Stimulated activated CD4-positive, alpha-beta T cell treated with anti-CD3 and anti-CD28 coated beads, Interleukin-15, amount 100 ng/mL, for 48 hours (primary cell): ENCODE data around the gene WNT5B.

Experiments
- DNase-seq, 2 donors: peaks; one replicate each; pipeline ENCODE4 v3.0.0-alpha.2; 2020; ENCODE audit warnings: low read depth in 2 of 2

Gene WNT5B

DNA sequence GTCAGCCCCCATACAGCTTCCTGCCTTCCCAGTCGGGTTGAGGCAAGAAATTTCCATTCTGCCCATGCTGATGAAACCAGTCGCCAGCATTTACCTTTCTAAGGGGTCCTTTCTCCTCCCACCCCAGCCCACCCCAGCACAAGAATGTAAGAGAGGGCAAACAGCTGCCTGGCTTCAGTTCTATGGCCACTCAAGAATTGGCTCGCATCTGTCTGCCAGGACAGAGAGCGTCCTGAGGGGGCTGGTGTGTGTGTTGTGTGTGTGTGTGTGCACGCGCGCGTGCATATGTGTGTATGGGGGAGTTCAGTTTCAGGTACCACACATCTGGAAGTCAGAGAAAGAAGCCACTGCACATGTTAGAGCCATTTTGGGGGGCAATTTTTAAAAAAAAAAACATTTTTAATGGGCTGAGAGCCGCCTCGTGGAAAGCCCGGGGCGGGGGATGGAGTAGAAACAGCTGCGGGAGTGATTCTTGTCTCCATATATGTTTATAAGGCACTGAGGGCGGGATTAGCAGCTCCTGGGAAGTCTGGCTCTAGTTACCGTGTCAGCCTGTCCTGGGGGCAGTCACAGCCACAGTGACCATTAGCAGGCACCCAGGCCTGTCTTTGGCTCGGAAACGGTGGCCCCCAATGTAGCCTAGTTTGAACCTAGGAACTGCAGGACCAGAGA lies at the start of gene WNT5B:
TSS of gene WNT5B (plus strand) at position 566 of the 672 bp plus-strand sequence. CDS start 2,124 bp downstream, outside the sequence.
- no peak for DNase-seq

DNA sequence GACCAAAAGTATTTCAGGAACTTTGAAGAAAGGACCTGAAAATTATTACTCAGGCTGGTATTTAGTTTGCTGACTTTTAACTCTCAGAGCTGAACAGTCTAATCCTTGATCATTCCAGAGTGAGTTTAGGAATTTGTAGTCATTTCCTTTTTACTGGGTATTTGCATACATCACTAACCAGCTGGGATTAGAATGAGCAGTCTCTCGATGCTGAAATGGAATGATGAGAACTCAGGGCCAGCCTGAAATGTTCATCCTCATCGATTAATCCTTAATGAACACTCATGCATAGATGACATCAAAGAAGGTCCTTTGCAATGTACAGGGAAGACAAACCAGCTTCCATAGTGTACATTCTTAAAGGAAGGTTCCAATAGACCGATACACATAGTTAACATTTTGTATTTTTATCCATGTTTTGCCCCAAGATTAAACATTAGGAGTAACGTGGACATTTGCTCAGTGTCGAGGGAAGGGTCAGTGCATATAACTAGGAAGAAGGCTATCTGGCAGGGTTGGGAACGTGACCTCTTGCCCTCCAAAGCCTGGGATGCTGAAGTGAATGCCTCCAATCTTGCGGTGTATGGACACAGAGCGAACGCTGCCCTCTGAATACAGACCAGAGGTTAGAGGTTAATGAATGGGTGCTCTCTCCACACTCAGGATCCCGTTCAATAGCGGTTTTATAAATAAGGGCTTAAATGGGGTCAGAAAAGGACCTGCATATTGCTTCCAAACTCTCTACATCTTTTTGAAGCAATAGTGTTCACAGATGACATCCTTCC lies 49.2 kb upstream of the WNT5B start:
- no peak for DNase-seq

DNA sequence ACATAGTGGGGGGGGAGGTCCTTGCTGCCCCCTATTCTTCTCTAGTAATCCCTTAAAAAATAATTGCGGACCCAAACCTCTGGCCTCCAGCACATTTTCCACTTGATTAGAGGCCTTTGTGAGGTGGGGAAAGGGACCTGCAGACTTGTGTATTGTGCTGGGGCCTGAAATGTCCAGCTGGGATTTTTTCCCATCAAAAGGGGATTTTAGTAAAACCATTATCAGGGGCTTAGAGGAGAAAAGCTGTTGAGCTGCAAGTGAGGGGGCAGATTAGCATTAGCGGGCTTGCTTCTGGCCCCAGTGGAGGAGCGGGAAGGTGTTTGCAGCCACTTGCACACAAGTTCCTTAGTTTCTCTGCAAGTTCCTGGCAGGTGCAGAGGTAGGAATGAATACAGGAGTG lies 48.5 kb upstream of the WNT5B start:
- no peak for DNase-seq

DNA sequence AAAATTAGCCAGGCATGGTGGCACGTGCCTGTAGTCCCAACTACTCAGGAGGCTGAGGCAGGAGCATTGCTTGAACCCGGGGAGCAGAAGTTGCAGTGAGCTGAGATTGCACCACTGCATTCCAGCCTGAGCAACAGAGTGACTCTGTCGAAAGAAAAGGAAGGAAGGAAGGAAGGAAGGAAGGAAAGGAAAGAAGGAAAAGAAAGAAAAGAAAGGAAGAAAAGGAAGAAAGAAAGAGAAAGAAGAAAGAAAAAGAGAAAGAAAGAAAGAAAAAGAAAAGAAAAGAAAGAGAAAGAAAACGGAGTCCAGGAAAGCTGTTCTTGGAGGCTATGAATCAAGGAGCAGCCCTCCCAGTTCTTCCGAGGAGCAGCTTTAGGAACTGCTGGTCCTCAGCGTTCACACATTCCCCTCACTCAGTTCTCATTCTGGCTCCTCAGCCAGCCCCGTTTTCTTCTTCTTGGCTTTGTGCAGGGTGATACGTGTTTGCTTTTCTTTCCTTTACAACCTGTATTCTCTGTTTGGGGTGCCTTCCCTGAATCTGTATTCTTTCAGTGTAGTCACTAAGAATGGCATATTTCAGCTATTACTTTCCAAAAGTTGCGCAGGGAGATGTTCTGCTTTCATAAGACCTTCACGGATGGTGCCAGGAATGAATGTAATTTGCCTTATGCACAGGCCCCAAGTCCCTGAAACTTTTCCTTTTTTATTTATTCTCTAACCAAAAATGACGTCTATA lies 46.9 kb upstream of the WNT5B start:
- no peak for DNase-seq

DNA sequence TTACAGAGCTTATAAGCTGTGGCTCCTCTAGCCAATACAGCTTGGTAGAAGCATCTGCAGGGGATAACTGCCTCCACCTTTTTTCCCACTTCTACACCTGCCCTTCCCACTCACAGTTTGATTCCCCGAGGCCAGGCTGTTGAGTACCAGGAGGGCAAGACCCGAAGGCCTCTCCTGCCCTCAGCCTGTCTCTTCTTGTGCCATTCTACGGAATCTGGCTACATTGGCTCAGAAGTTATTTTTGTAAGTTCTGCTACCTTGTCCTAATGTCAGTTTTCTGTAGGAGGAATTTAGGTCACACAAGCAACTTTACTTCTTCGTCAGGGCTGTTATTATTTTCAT lies 46.4 kb upstream of the WNT5B start:
- no peak for DNase-seq

DNA sequence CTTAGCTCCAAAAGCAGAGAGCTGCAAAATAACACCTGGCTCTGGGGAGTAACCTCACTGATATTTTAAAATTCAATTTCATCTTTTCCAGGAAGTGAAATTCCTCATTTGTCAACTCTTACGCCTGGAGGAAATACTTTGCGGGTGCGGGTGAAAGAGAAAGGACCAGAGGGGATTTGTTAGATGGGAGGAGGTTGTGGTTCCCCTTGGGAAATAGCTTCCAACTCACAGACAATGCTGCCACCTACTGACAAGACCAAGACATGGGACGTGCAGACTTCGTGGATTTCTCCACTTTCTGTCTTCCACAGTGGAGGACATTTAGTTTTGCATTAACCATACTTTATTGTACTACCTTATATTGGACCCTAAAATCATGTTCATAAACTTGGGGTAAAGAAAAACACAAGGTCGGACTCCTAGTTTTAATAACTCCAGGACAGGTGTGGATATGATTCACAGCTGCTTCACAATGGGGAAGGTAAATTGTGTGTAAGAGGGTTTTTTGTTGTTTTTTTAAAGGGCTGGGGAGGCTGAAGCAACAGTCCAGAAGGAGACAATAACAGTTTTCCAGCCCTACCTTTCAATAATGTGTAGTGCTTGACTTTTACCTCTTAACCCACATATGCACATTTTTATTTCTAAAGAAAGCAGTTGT lies 45.5 kb upstream of the WNT5B start:
- DNase-seq: peak; percentile 33 to 58

DNA sequence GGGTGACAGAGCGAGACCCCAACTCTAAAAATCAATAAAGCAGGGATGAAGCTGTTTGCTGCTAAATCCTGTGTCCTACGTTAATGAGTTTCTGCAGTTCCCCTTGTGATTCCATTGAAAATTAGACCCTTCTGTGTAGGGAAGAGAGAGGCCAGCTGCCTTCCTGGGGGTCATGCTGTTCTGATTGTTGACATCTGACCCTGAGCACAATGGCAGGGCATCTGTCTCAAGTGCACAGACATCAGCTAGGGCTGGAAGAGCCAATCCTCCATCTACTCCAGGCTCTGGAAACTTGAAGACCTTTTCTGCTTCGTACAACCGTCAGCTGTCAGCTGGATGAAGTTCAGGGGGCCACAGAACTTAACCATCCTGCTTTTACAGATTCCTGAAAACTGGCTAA lies 44.7 kb upstream of the WNT5B start:
- no peak for DNase-seq

DNA sequence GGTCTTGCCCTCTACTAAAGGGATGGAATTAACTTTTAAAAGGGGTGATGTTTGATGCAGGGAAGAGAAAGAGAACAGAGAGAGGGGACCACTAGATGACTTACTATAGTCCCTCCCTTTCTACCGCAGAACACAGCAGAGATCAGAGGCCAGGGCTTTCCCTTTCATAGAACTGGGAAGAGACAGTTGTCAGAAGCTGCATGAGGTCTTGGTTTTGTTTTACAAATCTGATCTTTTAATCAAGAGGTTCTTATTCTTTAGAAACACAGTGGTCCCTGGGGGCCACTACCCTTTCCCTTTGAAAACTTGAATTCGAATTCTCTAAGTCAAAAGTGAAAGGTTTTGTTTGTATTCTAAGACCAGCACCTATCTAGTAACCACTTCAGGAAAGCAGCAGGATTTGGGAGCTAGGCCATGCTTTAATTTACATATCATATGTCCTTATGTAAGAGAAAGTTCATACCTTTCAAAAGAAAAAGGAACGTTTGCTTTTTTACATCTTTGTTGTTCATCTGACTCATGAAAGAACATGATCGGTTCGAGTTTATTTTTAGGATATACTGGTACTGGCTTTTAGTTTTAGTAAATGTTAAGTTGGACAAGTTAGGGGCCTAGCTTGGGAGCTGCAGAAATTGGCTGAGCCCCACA lies 41.0 kb upstream of the WNT5B start:
- no peak for DNase-seq

DNA sequence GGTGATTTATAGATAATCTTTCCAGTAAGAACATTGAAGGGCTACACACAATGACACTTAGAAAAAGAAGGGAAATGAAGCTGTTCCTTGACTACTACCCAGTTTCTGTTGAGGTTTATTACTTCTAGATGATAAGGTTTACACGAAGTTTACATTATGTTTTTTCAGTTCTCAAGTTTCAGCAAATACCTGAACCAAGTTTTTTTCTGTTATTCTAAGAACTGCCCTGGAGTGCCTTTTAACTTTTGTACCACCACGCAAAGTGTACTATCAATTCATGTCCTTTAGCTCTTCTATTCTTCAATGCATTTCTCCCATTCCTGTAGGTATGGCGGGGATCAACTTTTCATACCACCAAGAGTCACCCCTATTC lies 40.5 kb upstream of the WNT5B start:
- no peak for DNase-seq

DNA sequence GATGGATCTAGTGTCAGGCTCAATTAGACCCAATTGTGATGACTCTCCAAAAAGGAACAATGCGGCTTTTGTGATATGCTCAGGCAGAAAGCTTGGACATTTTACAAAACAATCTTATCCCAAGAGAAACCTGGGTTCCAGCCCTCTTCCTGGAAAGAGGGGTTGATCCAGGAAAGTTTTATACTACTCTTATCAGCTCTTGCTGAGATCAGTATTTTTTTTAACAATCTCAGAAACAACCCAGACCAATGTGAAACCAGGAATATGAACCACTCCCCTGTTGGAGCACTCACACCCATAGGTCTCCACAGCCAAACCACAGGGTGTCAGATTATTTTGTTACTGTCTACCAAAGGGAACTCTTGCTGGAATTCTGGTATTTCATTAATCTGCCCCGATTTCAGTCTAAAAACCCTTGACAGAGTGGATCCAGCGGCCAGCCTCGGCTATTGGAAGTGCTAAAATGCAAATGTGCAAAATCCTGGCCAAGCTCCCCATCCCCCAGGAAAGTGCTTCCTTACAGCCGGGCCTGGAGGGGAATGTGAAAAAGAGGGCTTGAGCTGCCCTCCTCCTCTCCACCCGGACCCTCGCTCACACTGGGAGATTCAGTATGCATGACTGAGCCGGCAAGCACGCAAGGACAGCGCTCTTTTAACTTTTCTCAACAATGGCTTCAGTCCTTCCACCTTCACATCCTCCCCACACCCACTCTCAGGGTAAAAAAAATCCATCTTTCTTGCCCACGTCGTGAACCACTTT lies 38.6 kb upstream of the WNT5B start:
- no peak for DNase-seq

DNA sequence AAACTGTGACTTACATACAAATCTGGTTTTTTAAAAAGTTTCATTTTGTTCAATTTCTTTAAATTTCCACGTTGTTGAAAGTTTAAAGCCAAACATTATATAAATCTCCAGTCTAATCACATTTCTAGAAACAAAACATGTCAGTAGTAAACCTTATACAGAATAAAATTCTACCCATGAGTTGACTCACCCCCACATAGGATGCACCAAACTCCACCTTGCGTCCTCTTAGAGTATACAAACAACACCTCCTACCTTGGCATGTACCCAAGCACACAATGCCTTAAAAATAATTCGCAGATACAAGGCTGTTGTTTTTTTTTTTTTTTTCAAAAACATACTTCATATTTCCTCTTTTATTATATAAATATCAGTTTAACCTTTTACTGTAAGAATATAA lies 38.0 kb upstream of the WNT5B start:
- DNase-seq: no peak

DNA sequence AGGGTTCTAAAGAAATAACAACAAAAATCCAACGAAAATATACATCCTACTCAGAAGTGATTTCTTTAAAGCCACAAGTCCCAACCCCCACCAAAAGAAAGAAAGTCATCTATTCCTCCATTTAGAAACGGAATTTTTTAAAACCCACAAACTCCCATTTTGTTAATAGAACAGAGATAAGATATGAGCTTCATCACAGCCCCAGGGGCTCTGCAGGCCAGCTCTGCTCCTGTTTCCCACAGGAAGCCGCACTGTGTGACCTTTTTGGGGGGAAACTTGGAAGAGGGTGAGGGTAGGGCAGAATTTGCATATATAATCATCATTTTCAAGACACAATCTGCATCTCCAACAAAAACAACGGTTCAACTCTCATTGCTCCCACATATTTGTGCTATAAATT lies 37.5 kb upstream of the WNT5B start:
- DNase-seq: no peak

DNA sequence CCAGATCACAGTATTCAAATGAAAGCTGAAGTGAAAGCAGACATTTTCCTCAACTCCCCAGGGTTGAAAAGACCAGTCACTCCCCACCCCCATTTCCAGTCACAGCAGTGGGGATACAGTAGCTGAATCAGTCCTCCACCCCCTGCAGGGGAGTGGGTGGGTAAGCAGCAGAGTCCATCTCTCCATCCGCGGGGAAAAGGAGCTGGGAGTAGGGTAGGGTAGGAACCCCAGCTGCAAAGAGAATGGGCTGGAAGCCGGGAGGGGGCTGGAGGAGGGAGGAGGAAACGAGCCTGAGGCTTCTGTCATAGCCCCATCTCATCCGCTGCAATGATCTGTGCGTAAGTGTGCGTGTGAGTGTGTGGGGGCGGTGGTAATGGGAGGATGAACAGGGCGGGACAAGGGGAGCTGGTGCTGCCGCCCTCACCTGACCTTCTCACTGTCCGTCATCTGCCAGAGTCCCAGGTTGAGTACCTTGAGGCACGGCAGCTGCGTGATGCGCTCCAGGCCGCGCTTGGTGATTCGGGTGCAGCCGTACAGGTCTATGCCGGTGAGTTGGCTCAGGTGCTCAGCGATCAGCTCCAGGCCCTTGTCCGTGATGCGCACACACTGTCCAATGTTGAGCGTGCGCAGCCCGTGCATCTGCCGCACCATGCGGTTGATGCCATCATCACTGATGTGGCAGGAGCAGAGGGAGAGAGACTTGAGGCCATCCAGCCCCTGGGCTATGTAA lies 36.4 kb upstream of the WNT5B start:
- peak; percentile 41 to 64 for DNase-seq

DNA sequence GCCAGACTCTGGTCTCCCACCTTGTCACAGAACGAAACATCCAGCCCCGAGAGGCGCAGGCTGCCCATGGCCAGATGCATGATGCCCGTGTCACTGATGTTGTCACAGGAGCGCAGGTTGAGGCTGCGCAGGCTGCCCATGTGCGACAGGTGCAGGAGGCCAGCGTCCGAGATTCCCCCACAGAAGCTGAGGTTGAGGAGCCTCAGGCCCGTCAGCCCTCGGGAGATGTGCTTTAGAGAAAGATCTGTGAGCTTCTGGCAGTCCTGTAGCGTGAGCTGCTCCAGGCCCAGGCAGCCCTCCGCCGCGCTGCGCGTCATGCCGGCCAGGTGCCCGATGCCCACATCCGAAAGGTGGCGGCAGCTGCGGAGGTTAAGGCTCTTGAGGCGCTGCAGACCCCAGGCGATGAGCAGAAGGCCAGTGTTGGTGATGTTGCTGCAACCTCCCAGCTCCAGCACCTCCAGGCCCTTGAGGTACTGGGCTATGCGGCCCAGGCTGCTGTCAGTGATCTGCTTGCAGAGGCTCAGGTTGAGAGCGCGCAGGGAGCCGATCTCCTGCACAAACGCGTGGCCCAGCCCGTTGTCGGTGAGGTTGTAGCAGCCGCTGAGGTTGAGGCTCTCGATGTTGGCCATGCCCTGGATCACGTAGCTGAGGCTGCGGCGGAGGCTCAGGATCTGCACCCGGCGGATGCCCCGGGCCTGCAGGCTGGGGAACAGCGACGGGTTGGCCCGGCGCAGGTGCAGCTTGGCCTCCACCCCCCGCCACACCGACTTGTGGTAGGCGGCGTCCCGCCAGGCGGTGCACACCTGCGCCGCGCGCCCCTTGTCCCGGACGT lies 35.6 kb upstream of the WNT5B start:
- peak; percentile 28 to 40 for DNase-seq

DNA sequence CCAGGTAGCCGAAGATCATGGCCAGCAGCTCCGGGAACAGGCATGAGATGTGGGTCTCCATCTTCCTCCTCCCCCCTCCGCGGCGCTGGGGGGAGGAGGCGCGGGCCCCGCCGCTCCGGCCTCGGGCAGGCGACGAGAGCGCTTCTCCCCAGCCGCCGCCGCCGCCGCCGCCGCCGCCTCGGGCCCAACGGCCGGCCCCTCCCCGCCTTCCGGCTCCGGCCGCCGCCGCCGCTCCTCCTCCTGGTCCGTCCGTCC lies 35.1 kb upstream of the WNT5B start:
- no peak for DNase-seq

DNA sequence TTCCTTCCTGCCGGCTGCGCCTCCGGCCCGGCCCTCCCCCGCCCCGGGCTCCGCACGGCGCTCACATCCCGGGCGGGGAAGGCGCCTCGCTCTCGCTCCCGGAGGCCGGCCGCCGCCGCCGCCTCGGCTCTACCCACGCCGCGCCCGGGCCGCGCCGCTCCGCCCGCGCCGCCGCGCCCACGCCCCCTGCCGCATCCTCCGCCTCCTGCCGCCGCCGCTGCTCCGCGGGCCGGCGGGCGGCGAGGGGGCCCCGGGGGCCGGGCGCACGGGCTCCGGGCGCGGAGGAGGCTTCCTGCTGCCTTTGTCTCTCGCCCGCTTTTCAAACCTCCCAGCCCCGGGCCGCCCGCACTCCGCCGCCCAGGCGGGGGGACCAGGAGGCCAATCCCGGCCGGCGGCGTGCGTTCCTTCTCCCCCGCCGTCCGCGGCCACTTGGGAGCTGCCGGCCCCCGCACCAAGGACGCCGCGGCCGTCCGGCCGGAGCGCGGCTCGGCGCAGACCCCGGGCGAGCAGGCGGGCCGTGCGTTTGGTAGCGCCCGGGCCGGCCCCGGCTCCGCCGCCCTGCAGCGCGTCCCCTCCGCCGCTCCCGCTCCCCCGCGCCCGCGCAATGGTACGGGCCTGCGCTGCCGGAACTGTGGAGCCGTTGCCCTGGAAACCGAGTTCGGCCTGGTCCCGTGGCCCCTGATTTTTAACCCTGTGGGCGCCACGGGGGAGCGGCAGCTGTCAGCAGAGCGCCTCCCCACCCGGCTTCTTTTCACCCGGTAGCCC lies 34.6 kb upstream of the WNT5B start, which contains the start of gene FBXL14:
TSS of gene FBXL14 (minus strand) at position 321 of the 765 bp plus-strand sequence. CDS start 515 bp downstream, outside the sequence.
- peak; percentile 73 to 81 for DNase-seq

DNA sequence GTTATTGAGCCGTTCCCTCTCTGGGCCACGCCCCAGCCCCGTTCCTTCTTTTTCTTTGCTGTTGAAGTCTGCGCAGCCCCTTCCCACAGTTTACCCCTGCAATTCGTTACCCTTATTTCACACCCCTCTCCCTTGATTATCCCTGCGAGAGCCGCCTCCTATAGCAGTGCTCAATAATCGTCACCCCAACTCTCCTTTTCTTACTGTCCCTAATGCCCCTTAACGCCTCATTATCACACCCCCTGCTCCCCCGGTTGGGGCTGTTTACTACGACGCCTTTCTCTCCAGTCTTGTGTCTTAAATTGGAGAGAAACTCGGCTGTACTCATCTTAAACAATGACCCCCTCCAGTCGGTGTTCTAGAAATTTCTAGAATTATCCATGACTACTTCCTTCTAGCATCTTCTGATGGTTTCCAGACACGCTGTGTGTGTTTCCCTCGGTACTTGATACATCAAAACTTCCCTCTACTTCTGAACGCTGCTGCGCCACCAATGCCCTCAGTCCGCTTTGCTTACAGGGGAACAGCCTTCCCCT lies 33.9 kb upstream of the WNT5B start:
- DNase-seq: no peak

DNA sequence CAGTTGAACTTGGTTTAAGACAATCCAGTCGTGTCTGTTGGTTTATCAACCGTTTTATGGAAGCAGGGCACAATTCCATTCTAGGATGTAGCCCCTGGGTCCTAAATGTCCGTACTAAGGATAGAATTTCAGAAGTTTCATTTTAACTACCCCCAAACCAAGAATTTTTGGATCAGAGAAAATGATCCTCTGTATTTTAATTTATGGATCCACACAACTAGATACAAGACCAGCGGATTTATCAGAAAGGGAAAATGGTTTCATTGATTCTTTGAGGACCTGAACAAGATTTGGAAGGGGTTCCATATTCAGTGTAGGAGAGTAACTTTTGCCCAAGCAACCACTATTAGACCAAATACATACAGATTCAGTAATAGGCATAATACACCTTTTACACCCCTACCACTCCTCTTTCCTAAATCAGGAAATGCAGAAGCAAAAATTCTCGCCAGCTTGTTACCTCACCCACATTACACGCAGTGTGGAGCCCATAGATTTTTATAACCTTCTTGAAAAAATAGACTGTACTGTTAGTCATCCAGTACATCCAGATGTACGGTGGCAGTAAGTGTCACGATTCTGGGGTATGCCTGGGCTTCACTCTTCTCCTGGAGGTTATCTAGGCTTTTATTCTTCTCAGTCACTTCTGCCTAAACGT lies 33.2 kb upstream of the WNT5B start:
- no peak for DNase-seq
